Hair follicle dermal papilla cell (primary cell): ENCODE measurements around the gene TPMT. TPM values are rescaled to one million over a fixed set of nuclear protein-coding genes. Genes with fewer than 3 reads are reported as not detected.

Experiments
- total RNA-seq: library from RNA; depleted of rRNA; stranded (reverse); fragments of >200 nt; gene quantifications from 2 replicates; pipeline ENCODE4 v1.2.3, GENCODE V29; 2012

TPMT gene
- 14.2 and 16.7 TPM in 2 replicates for total RNA-seq

GRCh38 chr6:18154507-18155149, at the start of gene TPMT:
TSS of gene TPMT (minus strand) at chr6:18155077. CDS start at chr6:18149127, 5,950 bp downstream.

GRCh38 chr6:18155150-18155863, 430 bp upstream of the TPMT start, which contains the start of gene KDM1B:
TSS of gene KDM1B (plus strand) at chr6:18155422. CDS start at chr6:18159896, 4,474 bp downstream.

GRCh38 chr6:18122128-18123093, 32.5 kb downstream of the TPMT start, which contains the start of gene NHLRC1:
TSS of gene NHLRC1 (minus strand) at chr6:18122677. CDS start at chr6:18122606, 71 bp downstream.

Other genes starting within 250 kb of the TPMT start
- gene KIF13A, start 167.4 kb downstream of the TPMT start, total RNA-seq, result 86.8 and 114 TPM in 2 replicates
- gene NHLRC1, start 32.4 kb downstream of the TPMT start, total RNA-seq, result 4.1 and 5.5 TPM in 2 replicates
- gene KDM1B, start 345 bp upstream of the TPMT start, total RNA-seq, result 30.6 and 37.3 TPM in 2 replicates
- gene DEK, start 109.5 kb upstream of the TPMT start, total RNA-seq, result 96.1 and 150 TPM in 2 replicates
- 10.9 and 25.3 TPM in 2 replicates for gene RNF144B, start 232.3 kb upstream of the TPMT start, total RNA-seq